Pancreas (tissue), 10 donors: ENCODE measurements around the gene GLIPR2. TPM values are rescaled to one million over a fixed set of nuclear protein-coding genes. Genes with fewer than 3 reads are reported as not detected.
"Not testable (repeated sequence)": the region's sequence is repeated elsewhere in the genome, so short reads cannot be mapped to it uniquely, and the experiment has no call there.

Experiments
- ATAC-seq, 4 donors: fragments of 200-7000 bp; cut with Tn5 transposase; one replicate each; pipeline versions ENCODE4 v1.8.0 to v1.9.1; 2020; ENCODE audit warnings: mild to moderate bottlenecking in 4 of 4, moderate library complexity in 4 of 4
- DNase-seq, 6 donors: peaks; one replicate each; pipeline ENCODE4 v3.0.0-alpha.2; 2020
- FAIRE-seq: peaks from 2 replicates; lab custom pipeline; 2012; peaks lifted over from hg19 to GRCh38; lab: Jason Lieb, UNC
- H3K27ac ChIP-seq, 4 donors: fragments of 200-600 bp; sonication (generic); 1 replicate in 3 of 4; 2 replicates in 1 of 4; pipeline versions ENCODE4 v1.5.0 to v1.8.0; 2020
- H3K27me3 ChIP-seq, 4 donors: fragments of 200-600 bp; one replicate each; pipeline ENCODE4 v1.8.0; 2021
- H3K36me3 ChIP-seq, 3 donors: fragments of 200-600 bp; sonication (generic) in 1 of 3; one replicate each; pipeline versions ENCODE4 v1.5.0 to v1.8.0; 2020 to 2021
- H3K4me1 ChIP-seq, 3 donors: fragments of 200-600 bp; one replicate each; pipeline ENCODE4 v1.8.0; 2021
- H3K4me3 ChIP-seq, 4 donors: fragments of 200-600 bp; sonication (generic) in 2 of 4; one replicate each; pipeline versions ENCODE4 v1.5.0 to v1.8.0; 2020 to 2021
- H3K9me3 ChIP-seq, 4 donors: fragments of 200-600 bp; one replicate each; pipeline ENCODE4 v1.8.0; 2021
- WGBS, 2 donors: extraction: QIAGEN DNeasy Blood & Tissue Kit; methylation state at CpG; one replicate each; pipeline ENCODE4 v1.1.7; 2013; 5-methylcytosine and 5-hydroxymethylcytosine counted together
- intact Hi-C, 3 donors: fragments of 100-400 bp; cut with DNase I; formaldehyde crosslinking; loops; one replicate each; pipeline versions ENCODE4 v1.11.1 to v1.14.2; 2022
- polyA plus RNA-seq, 2 donors: library from polyadenylated mRNA; stranded (reverse); fragments of 200-250 nt; gene quantifications; one replicate each; pipeline ENCODE4 v1.2.3, GENCODE V29; 2013
- total RNA-seq, 6 donors: library from RNA; stranded (reverse); fragmentation: NEBNext Ultra II Directional in 4 of 6; extraction: Animal tissue kit (Norgen Biotek cat#: 25700) in 4 of 6; gene quantifications; one replicate each; pipeline versions ENCODE4 v1.2.1 to v1.2.4, GENCODE V29; 2021 to 2023
- TF ChIP-seq, protein P1 (sequence below), 4 donors: fragments of 200-600 bp; sonication (generic) in 3 of 4; IDR thresholded peaks; one replicate each; pipeline versions ENCODE4 v1.5.0 to v1.8.0; 2021; ENCODE audit warnings: antibody characterized with exemption in 4 of 4
- donor health status: healthy with polysubstance abuse.
- donor health status: DM: no; HTN: no; CAD: no; lungs with moderate emphysema.
- donor health status: DM: no; HTN: no; CAD: no.
- donor health status: control.
- donor health status: control.
- donor health status: Bipolar disorder and iron deficiency.
- donor health status: DM: yes; HTN: yes; CAD: no.
- donor health status: DM: no; HTN: no; CAD: no.
- donor health status: DM: no; HTN: no; CAD: no.
- donor health status: DM: yes; HTN: yes; CAD: no.

Gene GLIPR2
- total and polyA plus RNA-seq, 8 donors: 1.3 to 10.0 (median 4.5) TPM

DNA sequence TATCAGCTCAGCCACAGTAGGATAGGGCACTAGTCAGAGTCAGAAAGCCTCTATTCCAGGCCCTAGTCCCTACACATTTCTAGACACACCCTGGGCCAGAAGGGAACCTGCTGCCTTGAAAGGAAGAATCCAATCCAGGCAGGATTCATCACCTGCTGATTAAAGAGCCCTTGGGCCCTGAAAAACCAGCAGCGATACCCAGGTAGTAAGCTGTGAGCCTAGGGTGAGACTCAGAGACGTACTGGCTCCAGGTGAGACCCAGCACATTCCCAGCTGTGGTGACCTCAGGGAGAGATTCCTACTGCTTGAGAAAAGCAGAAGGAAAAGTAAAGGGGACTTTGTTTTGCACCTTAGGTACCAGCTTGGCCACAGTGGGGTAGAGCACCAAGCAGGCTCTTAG lies 37.3 kb downstream of the GLIPR2 start:
- ATAC-seq (no peak), FAIRE-seq (no peak), DNase-seq (no peak)
- Histone ChIP-seq H3K27me3 (peaks cover 0 to 3% (median 0%) of the 10 kb centered on the region in 4 donors), H3K27ac (no peak overlapping the region), H3K4me3 (no peak overlapping the region), H3K36me3 (no peaks in the 10 kb centered on the region), H3K9me3 (no peaks in the 10 kb centered on the region), H3K4me1 (no peaks in the 10 kb centered on the region)
- intact Hi-C loops: no loop called here
- TF ChIP-seq, protein P1, sequence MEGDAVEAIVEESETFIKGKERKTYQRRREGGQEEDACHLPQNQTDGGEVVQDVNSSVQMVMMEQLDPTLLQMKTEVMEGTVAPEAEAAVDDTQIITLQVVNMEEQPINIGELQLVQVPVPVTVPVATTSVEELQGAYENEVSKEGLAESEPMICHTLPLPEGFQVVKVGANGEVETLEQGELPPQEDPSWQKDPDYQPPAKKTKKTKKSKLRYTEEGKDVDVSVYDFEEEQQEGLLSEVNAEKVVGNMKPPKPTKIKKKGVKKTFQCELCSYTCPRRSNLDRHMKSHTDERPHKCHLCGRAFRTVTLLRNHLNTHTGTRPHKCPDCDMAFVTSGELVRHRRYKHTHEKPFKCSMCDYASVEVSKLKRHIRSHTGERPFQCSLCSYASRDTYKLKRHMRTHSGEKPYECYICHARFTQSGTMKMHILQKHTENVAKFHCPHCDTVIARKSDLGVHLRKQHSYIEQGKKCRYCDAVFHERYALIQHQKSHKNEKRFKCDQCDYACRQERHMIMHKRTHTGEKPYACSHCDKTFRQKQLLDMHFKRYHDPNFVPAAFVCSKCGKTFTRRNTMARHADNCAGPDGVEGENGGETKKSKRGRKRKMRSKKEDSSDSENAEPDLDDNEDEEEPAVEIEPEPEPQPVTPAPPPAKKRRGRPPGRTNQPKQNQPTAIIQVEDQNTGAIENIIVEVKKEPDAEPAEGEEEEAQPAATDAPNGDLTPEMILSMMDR (IDR thresholded peaks at IDR 0.05): no peak
- WGBS, 2 donors: 93 to 95% methylated on average over 2 of the region's 2 CpGs

DNA sequence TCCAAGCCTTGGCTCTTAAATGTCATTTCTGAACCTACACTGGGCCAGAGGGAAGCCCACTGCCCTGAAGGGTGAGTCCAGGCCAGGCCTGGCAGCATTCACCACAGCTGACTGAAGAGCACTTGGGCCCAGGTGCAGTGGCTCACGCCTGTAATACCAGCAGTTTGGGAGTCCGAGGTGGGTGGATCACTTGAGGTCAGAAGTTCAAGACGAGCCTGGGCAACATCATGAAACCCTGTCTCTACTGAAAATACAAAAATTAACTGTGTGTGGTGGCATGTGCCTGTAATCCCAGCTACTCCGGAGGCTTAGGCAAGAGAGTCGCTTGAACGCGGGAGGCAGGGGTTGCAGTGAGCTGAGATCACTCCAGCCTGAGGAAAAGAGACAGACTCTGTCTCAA lies 37.7 kb downstream of the GLIPR2 start:
- Histone ChIP-seq H3K4me3 (no peak overlapping the region), H3K27me3 (peaks cover 0 to 3% (median 0%) of the 10 kb centered on the region in 4 donors), H3K4me1 (no peaks in the 10 kb centered on the region), H3K27ac (no peak overlapping the region), H3K36me3 (no peaks in the 10 kb centered on the region), H3K9me3 (no peaks in the 10 kb centered on the region)
- WGBS, 2 donors: 81 to 87% methylated on average over 7 of the region's 7 CpGs
- no peak for FAIRE-seq
- no peak for DNase-seq
- intact Hi-C loops: no loop called here
- no peak for ATAC-seq
- TF ChIP-seq, protein P1 (IDR thresholded peaks at IDR 0.05): no peak

DNA sequence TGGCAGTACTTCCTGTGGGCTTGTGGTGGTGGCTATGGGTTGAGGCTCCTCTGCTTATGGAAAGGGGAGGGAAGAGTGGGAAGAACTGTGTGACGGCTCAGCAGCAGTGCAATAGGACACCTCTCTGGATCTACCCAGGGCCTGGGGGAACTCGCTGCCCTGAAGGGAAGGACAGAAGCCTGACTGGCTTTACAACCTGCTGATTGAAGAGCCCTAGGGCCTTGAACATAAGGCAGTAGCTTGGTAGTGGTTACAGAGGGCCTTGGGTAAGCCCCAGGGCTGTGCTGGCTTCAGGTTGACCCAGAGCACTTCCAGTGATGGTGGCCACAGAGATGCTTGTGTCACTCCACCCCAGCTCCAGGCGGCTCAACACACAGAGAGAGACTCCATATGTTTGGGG lies 38.2 kb downstream of the GLIPR2 start:
- Histone ChIP-seq H3K27me3 (peaks cover 0 to 3% (median 0%) of the 10 kb centered on the region in 4 donors), H3K4me1 (no peaks in the 10 kb centered on the region), H3K36me3 (no peaks in the 10 kb centered on the region), H3K27ac (no peak overlapping the region), H3K4me3 (no peak overlapping the region), H3K9me3 (no peaks in the 10 kb centered on the region)
- no peak for DNase-seq
- intact Hi-C loops: no loop called here
- no peak for ATAC-seq
- TF ChIP-seq, protein P1 (IDR thresholded peaks at IDR 0.05): no peak
- WGBS, 2 donors: 83 to 85% methylated on average over 3 of the region's 3 CpGs
- FAIRE-seq: no peak

GRCh38 chr9:36175209-36175608 lies 38.7 kb downstream of the GLIPR2 start:
- ATAC-seq, H3K27me3 ChIP-seq, intact Hi-C loops, H3K4me1 ChIP-seq, FAIRE-seq, H3K36me3 ChIP-seq, H3K9me3 ChIP-seq, H3K27ac ChIP-seq, H3K4me3 ChIP-seq, DNase-seq: not testable (repeated sequence)
- WGBS, 2 donors: 81 to 84% methylated on average over 3 of the region's 3 CpGs

DNA sequence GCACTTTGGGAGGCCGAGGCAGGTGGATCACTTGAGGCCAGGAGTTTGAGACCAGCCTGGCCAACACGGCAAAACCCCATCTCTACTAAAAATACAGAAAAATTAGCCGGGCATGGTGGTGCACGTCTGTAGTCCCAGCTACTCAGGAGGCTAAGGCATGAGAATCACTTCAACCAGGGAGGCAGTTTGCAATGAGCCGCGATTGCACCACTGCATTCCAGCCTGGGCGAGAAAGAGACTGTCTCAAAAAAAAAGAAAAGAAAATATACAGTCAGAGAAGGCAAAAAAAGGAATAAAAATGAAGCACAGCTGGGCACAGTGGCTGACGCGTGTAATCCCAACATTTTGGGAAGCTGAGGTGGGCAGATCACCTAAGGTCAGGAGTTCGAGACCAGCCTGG lies 40.0 kb downstream of the GLIPR2 start:
- H3K9me3 ChIP-seq, FAIRE-seq, H3K27me3 ChIP-seq, ATAC-seq, H3K27ac ChIP-seq, H3K4me1 ChIP-seq, DNase-seq, H3K36me3 ChIP-seq, H3K4me3 ChIP-seq, intact Hi-C loops: not testable (repeated sequence)
- 82 to 93% methylated on average over 10 of the region's 10 CpGs for WGBS, 2 donors

GRCh38 chr9:36177571-36177970 lies 41.0 kb downstream of the GLIPR2 start:
- H3K4me1 ChIP-seq: no peaks in the 10 kb centered on the region
- intact Hi-C loops: no loop called here
- peaks cover 0 to 3% (median 0%) of the 10 kb centered on the region in 4 donors for H3K27me3 ChIP-seq
- no peak for DNase-seq
- H3K9me3 ChIP-seq: no peaks in the 10 kb centered on the region
- TF ChIP-seq, protein P1 (IDR thresholded peaks at IDR 0.05): no peak
- H3K36me3 ChIP-seq: no peaks in the 10 kb centered on the region
- H3K4me3 ChIP-seq: no peak overlapping the region
- 87 to 92% methylated on average over 4 of the region's 4 CpGs for WGBS, 2 donors
- ATAC-seq: no peak
- no peak overlapping the region for H3K27ac ChIP-seq
- no peak for FAIRE-seq

DNA sequence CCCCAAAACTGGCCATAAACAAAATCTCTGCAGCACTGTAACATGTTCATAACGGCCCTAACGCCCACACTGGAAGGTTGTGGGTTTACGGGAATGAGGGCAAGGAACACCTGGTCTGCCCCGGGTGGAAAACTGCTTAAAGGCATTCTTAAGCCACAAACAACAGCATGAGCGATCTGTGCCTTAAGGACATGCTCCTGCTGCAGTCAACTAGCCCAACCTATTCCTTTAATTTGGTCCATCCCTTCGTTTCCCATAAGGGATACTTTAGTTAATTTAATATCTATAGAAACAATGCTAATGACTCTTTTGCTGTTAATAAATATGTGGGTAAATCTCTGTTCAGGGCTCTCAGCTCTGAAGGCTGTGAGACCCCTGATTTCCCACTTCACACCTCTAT lies 43.7 kb downstream of the GLIPR2 start:
- H3K4me1 ChIP-seq, FAIRE-seq, DNase-seq, H3K27me3 ChIP-seq, H3K9me3 ChIP-seq, ATAC-seq, H3K27ac ChIP-seq, H3K36me3 ChIP-seq, intact Hi-C loops, H3K4me3 ChIP-seq: not testable (repeated sequence)
- WGBS, 2 donors: 78 to 83% methylated on average over 6 of the region's 6 CpGs
